HepG2 (cell line): ENCODE results near the gene WDR91. TPM values are rescaled to one million over a fixed set of nuclear protein-coding genes. Genes with fewer than 3 reads are reported as not detected.

ENCODE experiments used
- CHCHD3 ChIP-seq: sonication (generic); formaldehyde crosslinking; IDR thresholded peaks from 2 replicates; pipeline ENCODE4 v1.8.0; 2022; ENCODE audit warnings: mild to moderate bottlenecking, missing genetic modification reagents, moderate library complexity
- ELK4 ChIP-seq: sonication (generic); formaldehyde crosslinking; IDR thresholded peaks from 2 replicates; pipeline ENCODE4 v1.9.0; 2021; ENCODE audit warnings: missing genetic modification reagents, borderline replicate concordance
- LCORL ChIP-seq, 2 experiments: fragments of 450-650 bp in 1 of 2; sonication (generic) in 1 of 2; formaldehyde crosslinking in 1 of 2; IDR thresholded peaks; 2 replicates each; pipeline versions ENCODE4 v1.5.0 to v1.6.1; 2017 to 2020; ENCODE audit warnings: antibody characterized with exemption in 1 of 2, missing genetic modification reagents in 1 of 2
- NCOA2 ChIP-seq: sonication (generic); formaldehyde crosslinking; IDR thresholded peaks from 2 replicates; pipeline ENCODE4 v1.8.0; 2022; ENCODE audit warnings: inconsistent platforms
- NONO ChIP-seq, 2 experiments: fragments of 450-650 bp in 1 of 2; sonication (generic) in 1 of 2; formaldehyde crosslinking in 1 of 2; IDR thresholded peaks in 1 of 2; conservative IDR thresholded peaks in 1 of 2; 2 replicates each; pipeline versions ENCODE4 v1.6.1 to v1.8.0; 2017 to 2022; ENCODE audit warnings: mild to moderate bottlenecking in 1 of 2, missing genetic modification reagents in 1 of 2, moderate library complexity in 1 of 2
- POLR2A ChIP-seq, 2 experiments: IDR thresholded peaks; 2 replicates each; pipeline ENCODE4 v1.6.1; 2011; ENCODE audit warnings: low read depth in 2 of 2, low read length in 2 of 2, mild to moderate bottlenecking in 1 of 2, moderate library complexity in 1 of 2; ENCODE audit not compliant: insufficient read depth in 1 of 2
- POLR2AphosphoS5 ChIP-seq: IDR thresholded peaks from 2 replicates; pipeline ENCODE4 v1.6.1; 2012; ENCODE audit warnings: low read depth, low read length
- PRDM10 ChIP-seq: sonication (generic); formaldehyde crosslinking; IDR thresholded peaks from 2 replicates; pipeline ENCODE4 v1.4.0; 2020; ENCODE audit warnings: low read depth, missing genetic modification reagents
- RBM22 ChIP-seq: fragments of 200-400 bp; formaldehyde crosslinking; optimal IDR thresholded peaks from 2 replicates; pipeline ENCODE3; 2017; ENCODE audit warnings: mild to moderate bottlenecking, low read length, moderate library complexity
- REL ChIP-seq: sonication (generic); formaldehyde crosslinking; conservative IDR thresholded peaks from 2 replicates; pipeline ENCODE4 v1.8.0; 2022; ENCODE audit warnings: mild to moderate bottlenecking, missing genetic modification reagents, moderate library complexity
- SRSF1 ChIP-seq: fragments of 200-400 bp; formaldehyde crosslinking; optimal IDR thresholded peaks from 2 replicates; pipeline ENCODE3; 2017; ENCODE audit warnings: mild to moderate bottlenecking, low read depth, low read length, moderate library complexity
- TBX3 ChIP-seq: fragments of 450-650 bp; IDR thresholded peaks from 2 replicates; pipeline ENCODE4 v1.6.1; 2017; ENCODE audit warnings: antibody characterized with exemption, mild to moderate bottlenecking, inconsistent platforms, borderline replicate concordance
- TMF1 ChIP-seq: sonication (generic); formaldehyde crosslinking; IDR thresholded peaks from 2 replicates; pipeline ENCODE4 v1.8.1; 2022; ENCODE audit warnings: low read depth, missing genetic modification reagents
- TRAFD1 ChIP-seq: sonication (generic); formaldehyde crosslinking; IDR thresholded peaks from 2 replicates; pipeline ENCODE4 v1.5.1; 2020; ENCODE audit warnings: missing genetic modification reagents, mild to moderate bottlenecking, borderline replicate concordance
- ZBTB43 ChIP-seq: sonication (generic); formaldehyde crosslinking; conservative IDR thresholded peaks from 2 replicates; pipeline ENCODE4 v1.4.0; 2020; ENCODE audit warnings: missing genetic modification reagents
- ZBTB8A ChIP-seq: sonication (generic); formaldehyde crosslinking; IDR thresholded peaks from 2 replicates; pipeline ENCODE4 v1.4.0; 2020; ENCODE audit warnings: mild to moderate bottlenecking, low read depth, missing genetic modification reagents, borderline replicate concordance
- ZNF576 ChIP-seq: sonication (generic); formaldehyde crosslinking; IDR thresholded peaks from 2 replicates; pipeline ENCODE4 v1.4.0; 2020; ENCODE audit warnings: mild to moderate bottlenecking, missing genetic modification reagents
- ZNF879 ChIP-seq: sonication (generic); formaldehyde crosslinking; IDR thresholded peaks from 2 replicates; pipeline ENCODE4 v1.8.1; 2023; ENCODE audit warnings: missing genetic modification reagents
- polyA plus RNA-seq, 8 experiments: library from polyadenylated mRNA; depleted of rRNA in 3 of 8; stranded (reverse) in 7 of 8; unstranded in 1 of 8; fragments of >200 nt; fragmentation: Illumina TruSeq in 4 of 8; extraction: Trizol in 4 of 8; gene quantifications; 2 replicates each; pipeline versions ENCODE4 v1.2.1 to v1.2.3, GENCODE V29; 2011 to 2016; ENCODE audit warnings: low read depth in 4 of 8, missing spikeins in 1 of 8, mixed read lengths in 1 of 8; ENCODE audit not compliant: insufficient read depth in 1 of 8
- total RNA-seq, 5 experiments: library from RNA; depleted of rRNA; stranded (reverse); fragments of >200 nt; fragmentation: Illumina TruSeq; extraction: Trizol; gene quantifications; 2 replicates each; pipeline ENCODE4 v1.2.3, GENCODE V29; 2016; ENCODE audit warnings: low read depth in 1 of 5
- TF ChIP-seq, protein P1 (sequence below): sonication (generic); formaldehyde crosslinking; IDR thresholded peaks from 2 replicates; pipeline ENCODE4 v1.9.0; 2021; ENCODE audit warnings: missing genetic modification reagents, mild to moderate bottlenecking, borderline replicate concordance

WDR91 gene
- total and polyA plus RNA-seq, 2 of the 13 experiments (the other 11 are each of a cell fraction or from before 2014, with no cell fraction given): 11.6 to 12.1 TPM

- TF ChIP-seq TRAFD1 (no peak), REL (no peak), RBM22 (peak; percentile 13), ZBTB8A (CRISPR knock-in tag) (no peak), PRDM10 (CRISPR knock-in tag) (no peak), ZNF879 (CRISPR knock-in tag) (no peak), NONO (IDR thresholded peaks at IDR 0.05) (no peak), NONO (CRISPR knock-in tag; conservative IDR thresholded peaks at IDR 0.05) (0 out of 2 replicates have a peak, but pooled peaks have one; percentile 22), ZBTB43 (CRISPR knock-in tag) (no peak), POLR2AphosphoS5 (0 out of 2 replicates have a peak, but pooled peaks have one; percentile 18), NCOA2 (CRISPR knock-in tag) (no peak), ZNF576 (CRISPR knock-in tag) (no peak), CHCHD3 (CRISPR knock-in tag) (no peak), POLR2A (IDR thresholded peaks at IDR 0.05; ENCODE audit: insufficient read depth in 1 of 2, low read depth in 2 of 2, low read length in 2 of 2) (peak in 1 of 2 experiments; percentile 44; a peak in 2 of 4 replicates), TMF1 (CRISPR knock-in tag) (no peak), SRSF1 (no peak), TBX3 (no peak), LCORL (IDR thresholded peaks at IDR 0.05) (no peak), LCORL (CRISPR knock-in tag; IDR thresholded peaks at IDR 0.05) (no peak), ELK4 (CRISPR knock-in tag) (no peak)
- TF ChIP-seq, protein P1, sequence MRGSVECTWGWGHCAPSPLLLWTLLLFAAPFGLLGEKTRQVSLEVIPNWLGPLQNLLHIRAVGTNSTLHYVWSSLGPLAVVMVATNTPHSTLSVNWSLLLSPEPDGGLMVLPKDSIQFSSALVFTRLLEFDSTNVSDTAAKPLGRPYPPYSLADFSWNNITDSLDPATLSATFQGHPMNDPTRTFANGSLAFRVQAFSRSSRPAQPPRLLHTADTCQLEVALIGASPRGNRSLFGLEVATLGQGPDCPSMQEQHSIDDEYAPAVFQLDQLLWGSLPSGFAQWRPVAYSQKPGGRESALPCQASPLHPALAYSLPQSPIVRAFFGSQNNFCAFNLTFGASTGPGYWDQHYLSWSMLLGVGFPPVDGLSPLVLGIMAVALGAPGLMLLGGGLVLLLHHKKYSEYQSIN (CRISPR knock-in tag): no peak
Measured at GRCh38 chr7:135164357-135165061, 46.8 kb downstream of the WDR91 start (continued).
